NT2/D1 (cell line): Measurements from ENCODE around the gene FAM200A.
"Not testable (repeated sequence)": the region's sequence is repeated elsewhere in the genome, so short reads cannot be mapped to it uniquely, and the experiment has no call there.

Source experiments
- DNase-seq: peaks from one replicate; pipeline ENCODE4 v3.0.0-alpha.2; 2011; ENCODE audit warnings: low read depth, low spot score
- H3K27me3 ChIP-seq: 2 replicates; pipeline ENCODE4 v1.6.0; 2011; ENCODE audit warnings: mild to moderate bottlenecking; ENCODE audit not compliant: insufficient read length, insufficient read depth
- H3K36me3 ChIP-seq: 2 replicates; pipeline ENCODE4 v1.6.1; 2011; ENCODE audit warnings: mild to moderate bottlenecking, low read length, mixed read lengths; ENCODE audit not compliant: insufficient read depth, insufficient read length
- H3K4me1 ChIP-seq: 2 replicates; pipeline ENCODE4 v1.5.1; 2011; ENCODE audit not compliant: insufficient read depth, insufficient read length
- H3K4me3 ChIP-seq: 2 replicates; pipeline ENCODE4 v1.5.1; 2011; ENCODE audit warnings: low read depth; ENCODE audit not compliant: insufficient read length
- H3K9ac ChIP-seq: 2 replicates; pipeline ENCODE4 v1.6.0; 2011; ENCODE audit warnings: low read depth; ENCODE audit not compliant: insufficient read length
- H3K9me3 ChIP-seq: 2 replicates; pipeline ENCODE4 v1.5.1; 2011; ENCODE audit warnings: mild to moderate bottlenecking, low read length; ENCODE audit not compliant: insufficient read depth
- SUZ12 ChIP-seq: IDR thresholded peaks from 2 replicates; pipeline ENCODE4 v1.6.1; 2011; ENCODE audit not compliant: insufficient read length, insufficient read depth; ENCODE audit errors: extremely low read depth
- YY1 ChIP-seq: IDR thresholded peaks from 2 replicates; pipeline ENCODE4 v1.6.1; 2011; ENCODE audit not compliant: insufficient read length, insufficient read depth
- ZNF274 ChIP-seq: IDR thresholded peaks from 2 replicates; pipeline ENCODE4 v1.6.1; 2011; ENCODE audit warnings: mild to moderate bottlenecking, low read depth, low read length

The FAM200A gene

GRCh38 chr7:99557940-99558305, 6.0 kb upstream of the FAM200A start:
- Histone ChIP-seq H3K9ac (peak overlapping the region; percentile 100), H3K4me1 (peaks cover 2% of the 10 kb centered on the region), H3K36me3 (peaks cover 55% of the 10 kb centered on the region), H3K4me3 (peak overlapping the region; percentile 96), H3K27me3 (no peaks in the 10 kb centered on the region), H3K9me3 (no peaks in the 10 kb centered on the region)
- no peak for DNase-seq
- TF ChIP-seq ZNF274 (no peak), SUZ12 (no peak), YY1 (no peak)

- Histone ChIP-seq H3K4me3 (peak overlapping the region; percentile 96), H3K36me3 (peaks cover 51% of the 10 kb centered on the region), H3K27me3 (no peaks in the 10 kb centered on the region), H3K9ac (peak overlapping the region; percentile 100), H3K4me1 (peaks cover 2% of the 10 kb centered on the region), H3K9me3 (no peaks in the 10 kb centered on the region)
- TF ChIP-seq SUZ12: no peak
- no peak for DNase-seq
Observed at GRCh38 chr7:99557196-99557607, 5.3 kb upstream of the FAM200A start.

- Histone ChIP-seq H3K9ac (no peak overlapping the region), H3K9me3 (no peaks in the 10 kb centered on the region), H3K4me3 (no peak overlapping the region), H3K36me3 (peaks cover 29% of the 10 kb centered on the region), H3K4me1 (no peaks in the 10 kb centered on the region), H3K27me3 (no peaks in the 10 kb centered on the region)
- DNase-seq: no peak
- TF ChIP-seq SUZ12 (no peak), ZNF274 (no peak), YY1 (no peak)
Observed at GRCh38 chr7:99554939-99555338, 3.0 kb upstream of the FAM200A start.

GRCh38 chr7:99553039-99553438, 1.1 kb upstream of the FAM200A start:
- TF ChIP-seq YY1 (no peak), SUZ12 (no peak), ZNF274 (no peak)
- DNase-seq: no peak

GRCh38 chr7:99551334-99551733, 580 bp downstream of the FAM200A start:
- Histone ChIP-seq H3K36me3 (peaks cover 35% of the 10 kb centered on the region), H3K9ac (peak overlapping the region; percentile 98), H3K27me3 (no peaks in the 10 kb centered on the region), H3K9me3 (no peaks in the 10 kb centered on the region), H3K4me3 (peak overlapping the region; percentile 96), H3K4me1 (no peaks in the 10 kb centered on the region)
- DNase-seq: no peak
- TF ChIP-seq YY1 (no peak), SUZ12 (no peak), ZNF274 (no peak)

More at GRCh38 chr7:99553039-99553438, 1.1 kb upstream of the FAM200A start:
- Histone ChIP-seq H3K27me3 (no peaks in the 10 kb centered on the region), H3K9me3 (no peaks in the 10 kb centered on the region), H3K9ac (no peak overlapping the region), H3K4me1 (no peaks in the 10 kb centered on the region), H3K36me3 (peaks cover 34% of the 10 kb centered on the region), H3K4me3 (no peak overlapping the region)

- not testable (repeated sequence) for H3K27me3 ChIP-seq, H3K4me3 ChIP-seq, H3K4me1 ChIP-seq, H3K9ac ChIP-seq, H3K9me3 ChIP-seq, DNase-seq
- H3K36me3 ChIP-seq: peaks cover 26% of the 10 kb centered on the region
Observed at GRCh38 chr7:99549545-99549944, 2.4 kb downstream of the FAM200A start.

GRCh38 chr7:99545308-99545707, 6.6 kb downstream of the FAM200A start:
- not testable (repeated sequence) for H3K4me1 ChIP-seq, H3K4me3 ChIP-seq, H3K9me3 ChIP-seq, H3K9ac ChIP-seq, H3K27me3 ChIP-seq, DNase-seq
- H3K36me3 ChIP-seq: peaks cover 22% of the 10 kb centered on the region

GRCh38 chr7:99543916-99544315, 8.0 kb downstream of the FAM200A start:
- no peak overlapping the region for H3K4me3 ChIP-seq

More at GRCh38 chr7:99543916-99544315, 8.0 kb downstream of the FAM200A start:
- Histone ChIP-seq H3K36me3 (peaks cover 22% of the 10 kb centered on the region), H3K9ac (no peak overlapping the region), H3K27me3 (no peaks in the 10 kb centered on the region), H3K9me3 (peaks cover 7% of the 10 kb centered on the region; the same call in 1 of the 2 replicates), H3K4me1 (no peaks in the 10 kb centered on the region)
- TF ChIP-seq YY1 (no peak), SUZ12 (no peak), ZNF274 (no peak)
- DNase-seq: no peak
